WTC11 (cell line): Measurements from ENCODE around the gene IL1R1. TPM values are rescaled to one million over a fixed set of nuclear protein-coding genes. Genes with fewer than 3 reads are reported as not detected.

Source experiments
- ATAC-seq: fragments of 200-7000 bp; cut with Tn5 transposase; 2 replicates; pipeline ENCODE4 v1.10.0; 2021; ENCODE audit warnings: mild to moderate bottlenecking, moderate library complexity
- CTCF ChIA-PET: fragments of 300-600 bp; sonication (Branson Sonifier 250); formaldehyde crosslinking; loops from one replicate; lab custom pipeline; 2021; ENCODE audit warnings: antibody characterized with exemption; lab: Charles Lee
- POLR2A ChIA-PET: fragments of 350-600 bp; sonication (Branson Sonifier 250); formaldehyde crosslinking; loops from one replicate; lab custom pipeline; 2021; ENCODE audit warnings: antibody characterized with exemption; lab: Charles Lee
- DNase-seq: peaks from one replicate; pipeline ENCODE4 v3.0.0; 2021; ENCODE audit warnings: low spot score
- H3K27ac Mint-ChIP-seq: 2 replicates; pipeline ENCODE4 v1.8.0; 2021; ENCODE audit warnings: mixed read lengths
- H3K27me3 Mint-ChIP-seq: 2 replicates; pipeline ENCODE4 v1.8.0; 2021; ENCODE audit warnings: low read depth, mild to moderate bottlenecking, moderate library complexity, mixed read lengths
- H3K36me3 Mint-ChIP-seq: 2 replicates; pipeline ENCODE4 v1.8.0; 2021; ENCODE audit warnings: mixed read lengths
- H3K4me1 Mint-ChIP-seq: 2 replicates; pipeline ENCODE4 v1.8.0; 2022; ENCODE audit warnings: mixed read lengths
- H3K4me3 Mint-ChIP-seq: 2 replicates; pipeline ENCODE4 v1.8.0; 2021; ENCODE audit warnings: mild to moderate bottlenecking, moderate library complexity, mixed read lengths
- H3K9me3 Mint-ChIP-seq: 2 replicates; pipeline ENCODE4 v1.8.0; 2021; ENCODE audit warnings: mixed read lengths
- ATF1 ChIP-seq: sonication (generic); formaldehyde crosslinking; IDR thresholded peaks from 2 replicates; pipeline ENCODE4 v1.8.1; 2023; ENCODE audit warnings: mild to moderate bottlenecking, moderate library complexity, missing genetic modification reagents
- CBFB ChIP-seq: sonication (generic); formaldehyde crosslinking; IDR thresholded peaks from 2 replicates; pipeline ENCODE4 v1.8.1; 2022; ENCODE audit warnings: mild to moderate bottlenecking, low read depth, missing genetic modification reagents
- ESRRA ChIP-seq: sonication (generic); formaldehyde crosslinking; IDR thresholded peaks from 2 replicates; pipeline ENCODE4 v1.8.1; 2022; ENCODE audit warnings: mild to moderate bottlenecking, missing genetic modification reagents, borderline replicate concordance
- FOXJ3 ChIP-seq: sonication (generic); formaldehyde crosslinking; IDR thresholded peaks from 2 replicates; pipeline ENCODE4 v1.9.0; 2021; ENCODE audit warnings: missing genetic modification reagents, mild to moderate bottlenecking, borderline replicate concordance
- FOXP1 ChIP-seq: sonication (generic); formaldehyde crosslinking; IDR thresholded peaks from 2 replicates; pipeline ENCODE4 v1.8.0; 2022; ENCODE audit warnings: missing genetic modification reagents, mild to moderate bottlenecking, moderate library complexity, borderline replicate concordance
- GABPB1 ChIP-seq: sonication (generic); formaldehyde crosslinking; IDR thresholded peaks from 2 replicates; pipeline ENCODE4 v1.8.1; 2023; ENCODE audit warnings: mild to moderate bottlenecking, missing genetic modification reagents
- MYBL2 ChIP-seq: sonication (generic); formaldehyde crosslinking; IDR thresholded peaks from 2 replicates; pipeline ENCODE4 v1.8.1; 2023; ENCODE audit warnings: mild to moderate bottlenecking, moderate library complexity, missing genetic modification reagents
- NFE2L1 ChIP-seq: sonication (generic); formaldehyde crosslinking; IDR thresholded peaks from 2 replicates; pipeline ENCODE4 v1.8.1; 2023; ENCODE audit warnings: missing genetic modification reagents
- SMAD4 ChIP-seq: sonication (generic); formaldehyde crosslinking; IDR thresholded peaks from 2 replicates; pipeline ENCODE4 v1.8.0; 2022; ENCODE audit warnings: mild to moderate bottlenecking, missing genetic modification reagents
- ZNF232 ChIP-seq: sonication (generic); formaldehyde crosslinking; IDR thresholded peaks from 2 replicates; pipeline ENCODE4 v1.8.0; 2022; ENCODE audit warnings: mild to moderate bottlenecking, missing genetic modification reagents
- ZNF263 ChIP-seq: sonication (generic); formaldehyde crosslinking; IDR thresholded peaks from 2 replicates; pipeline ENCODE4 v1.8.1; 2022; ENCODE audit warnings: low read depth, mild to moderate bottlenecking, moderate library complexity, missing genetic modification reagents
- ZNF423 ChIP-seq: fragments of 250-450 bp; sonication (Bioruptor Pico); IDR thresholded peaks from 2 replicates; pipeline ENCODE4 v2.1.2; 2022; ENCODE audit warnings: mild to moderate bottlenecking, moderate library complexity
- total RNA-seq: library from RNA; stranded (reverse); gene quantifications from 3 replicates; pipeline ENCODE4 v1.2.3, GENCODE V29; 2021
- TF ChIP-seq, protein P1 (sequence below): sonication (generic); formaldehyde crosslinking; IDR thresholded peaks from 2 replicates; pipeline ENCODE4 v1.8.1; 2023; ENCODE audit warnings: mild to moderate bottlenecking, missing genetic modification reagents
- TF ChIP-seq, protein P2 (sequence below): sonication (generic); formaldehyde crosslinking; IDR thresholded peaks from 2 replicates; pipeline ENCODE4 v1.8.0; 2022; ENCODE audit warnings: mild to moderate bottlenecking, missing genetic modification reagents
- TF ChIP-seq, protein P3 (sequence below): sonication (generic); formaldehyde crosslinking; IDR thresholded peaks from 2 replicates; pipeline ENCODE4 v1.8.0; 2023; ENCODE audit warnings: missing genetic modification reagents, mild to moderate bottlenecking, borderline replicate concordance
- TF ChIP-seq, protein P4 (sequence below): sonication (generic); formaldehyde crosslinking; IDR thresholded peaks from 2 replicates; pipeline ENCODE4 v1.8.1; 2022; ENCODE audit warnings: low read depth, mild to moderate bottlenecking, moderate library complexity, missing genetic modification reagents, borderline replicate concordance

The IL1R1 gene
- total RNA-seq, 1 experiment from 2014 or later: 0.37 TPM

DNA sequence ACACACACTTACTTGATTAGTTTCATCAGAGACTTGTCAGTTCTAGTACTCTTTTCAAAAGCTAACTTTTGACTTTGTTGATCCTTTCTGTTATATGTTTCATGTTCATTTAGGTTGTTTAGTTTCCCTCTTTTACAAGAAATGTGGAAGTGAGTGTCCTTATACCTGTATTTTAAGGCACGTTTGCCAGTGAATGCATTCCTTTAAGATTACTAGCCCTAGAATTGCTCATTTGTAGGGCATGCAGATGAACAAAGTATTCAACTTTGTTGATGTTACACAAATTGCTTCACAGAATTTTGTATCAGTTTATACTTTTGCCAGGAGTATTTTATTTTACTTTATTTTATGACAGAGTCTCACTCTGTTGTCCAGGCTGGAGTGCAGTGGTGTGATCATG is 50.5 kb downstream of the IL1R1 start:
- ChIA-PET CTCF (no interaction called here), POLR2A (no interaction called here)
- no peak for TF ChIP-seq NFE2L1 (CRISPR knock-in tag)
- TF ChIP-seq, protein P1, sequence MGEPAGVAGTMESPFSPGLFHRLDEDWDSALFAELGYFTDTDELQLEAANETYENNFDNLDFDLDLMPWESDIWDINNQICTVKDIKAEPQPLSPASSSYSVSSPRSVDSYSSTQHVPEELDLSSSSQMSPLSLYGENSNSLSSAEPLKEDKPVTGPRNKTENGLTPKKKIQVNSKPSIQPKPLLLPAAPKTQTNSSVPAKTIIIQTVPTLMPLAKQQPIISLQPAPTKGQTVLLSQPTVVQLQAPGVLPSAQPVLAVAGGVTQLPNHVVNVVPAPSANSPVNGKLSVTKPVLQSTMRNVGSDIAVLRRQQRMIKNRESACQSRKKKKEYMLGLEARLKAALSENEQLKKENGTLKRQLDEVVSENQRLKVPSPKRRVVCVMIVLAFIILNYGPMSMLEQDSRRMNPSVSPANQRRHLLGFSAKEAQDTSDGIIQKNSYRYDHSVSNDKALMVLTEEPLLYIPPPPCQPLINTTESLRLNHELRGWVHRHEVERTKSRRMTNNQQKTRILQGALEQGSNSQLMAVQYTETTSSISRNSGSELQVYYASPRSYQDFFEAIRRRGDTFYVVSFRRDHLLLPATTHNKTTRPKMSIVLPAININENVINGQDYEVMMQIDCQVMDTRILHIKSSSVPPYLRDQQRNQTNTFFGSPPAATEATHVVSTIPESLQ (CRISPR knock-in tag): no peak
- TF ChIP-seq ZNF423: no peak
- TF ChIP-seq SMAD4 (CRISPR knock-in tag): no peak
- TF ChIP-seq, protein P2, sequence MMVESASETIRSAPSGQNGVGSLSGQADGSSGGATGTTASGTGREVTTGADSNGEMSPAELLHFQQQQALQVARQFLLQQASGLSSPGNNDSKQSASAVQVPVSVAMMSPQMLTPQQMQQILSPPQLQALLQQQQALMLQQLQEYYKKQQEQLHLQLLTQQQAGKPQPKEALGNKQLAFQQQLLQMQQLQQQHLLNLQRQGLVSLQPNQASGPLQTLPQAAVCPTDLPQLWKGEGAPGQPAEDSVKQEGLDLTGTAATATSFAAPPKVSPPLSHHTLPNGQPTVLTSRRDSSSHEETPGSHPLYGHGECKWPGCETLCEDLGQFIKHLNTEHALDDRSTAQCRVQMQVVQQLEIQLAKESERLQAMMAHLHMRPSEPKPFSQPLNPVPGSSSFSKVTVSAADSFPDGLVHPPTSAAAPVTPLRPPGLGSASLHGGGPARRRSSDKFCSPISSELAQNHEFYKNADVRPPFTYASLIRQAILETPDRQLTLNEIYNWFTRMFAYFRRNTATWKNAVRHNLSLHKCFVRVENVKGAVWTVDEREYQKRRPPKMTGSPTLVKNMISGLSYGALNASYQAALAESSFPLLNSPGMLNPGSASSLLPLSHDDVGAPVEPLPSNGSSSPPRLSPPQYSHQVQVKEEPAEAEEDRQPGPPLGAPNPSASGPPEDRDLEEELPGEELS (CRISPR knock-in tag): no peak
- TF ChIP-seq ZNF232 (CRISPR knock-in tag): no peak
- TF ChIP-seq, protein P3, sequence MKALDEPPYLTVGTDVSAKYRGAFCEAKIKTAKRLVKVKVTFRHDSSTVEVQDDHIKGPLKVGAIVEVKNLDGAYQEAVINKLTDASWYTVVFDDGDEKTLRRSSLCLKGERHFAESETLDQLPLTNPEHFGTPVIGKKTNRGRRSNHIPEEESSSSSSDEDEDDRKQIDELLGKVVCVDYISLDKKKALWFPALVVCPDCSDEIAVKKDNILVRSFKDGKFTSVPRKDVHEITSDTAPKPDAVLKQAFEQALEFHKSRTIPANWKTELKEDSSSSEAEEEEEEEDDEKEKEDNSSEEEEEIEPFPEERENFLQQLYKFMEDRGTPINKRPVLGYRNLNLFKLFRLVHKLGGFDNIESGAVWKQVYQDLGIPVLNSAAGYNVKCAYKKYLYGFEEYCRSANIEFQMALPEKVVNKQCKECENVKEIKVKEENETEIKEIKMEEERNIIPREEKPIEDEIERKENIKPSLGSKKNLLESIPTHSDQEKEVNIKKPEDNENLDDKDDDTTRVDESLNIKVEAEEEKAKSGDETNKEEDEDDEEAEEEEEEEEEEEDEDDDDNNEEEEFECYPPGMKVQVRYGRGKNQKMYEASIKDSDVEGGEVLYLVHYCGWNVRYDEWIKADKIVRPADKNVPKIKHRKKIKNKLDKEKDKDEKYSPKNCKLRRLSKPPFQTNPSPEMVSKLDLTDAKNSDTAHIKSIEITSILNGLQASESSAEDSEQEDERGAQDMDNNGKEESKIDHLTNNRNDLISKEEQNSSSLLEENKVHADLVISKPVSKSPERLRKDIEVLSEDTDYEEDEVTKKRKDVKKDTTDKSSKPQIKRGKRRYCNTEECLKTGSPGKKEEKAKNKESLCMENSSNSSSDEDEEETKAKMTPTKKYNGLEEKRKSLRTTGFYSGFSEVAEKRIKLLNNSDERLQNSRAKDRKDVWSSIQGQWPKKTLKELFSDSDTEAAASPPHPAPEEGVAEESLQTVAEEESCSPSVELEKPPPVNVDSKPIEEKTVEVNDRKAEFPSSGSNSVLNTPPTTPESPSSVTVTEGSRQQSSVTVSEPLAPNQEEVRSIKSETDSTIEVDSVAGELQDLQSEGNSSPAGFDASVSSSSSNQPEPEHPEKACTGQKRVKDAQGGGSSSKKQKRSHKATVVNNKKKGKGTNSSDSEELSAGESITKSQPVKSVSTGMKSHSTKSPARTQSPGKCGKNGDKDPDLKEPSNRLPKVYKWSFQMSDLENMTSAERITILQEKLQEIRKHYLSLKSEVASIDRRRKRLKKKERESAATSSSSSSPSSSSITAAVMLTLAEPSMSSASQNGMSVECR: no peak
- no peak for TF ChIP-seq ATF1
- TF ChIP-seq MYBL2 (CRISPR knock-in tag): no peak
- no peak for TF ChIP-seq CBFB (CRISPR knock-in tag)
- no peak for TF ChIP-seq FOXP1 (CRISPR knock-in tag)
- no peaks in the 10 kb centered on the region for H3K36me3 Mint-ChIP-seq
- no peak for DNase-seq
- no peak for ATAC-seq
- H3K4me1 Mint-ChIP-seq: no peaks in the 10 kb centered on the region
- peaks cover 19% of the 10 kb centered on the region for H3K27me3 Mint-ChIP-seq
- H3K4me3 Mint-ChIP-seq: no peak overlapping the region
- H3K9me3 Mint-ChIP-seq: peaks cover under 1% of the 10 kb centered on the region
- no peak overlapping the region for H3K27ac Mint-ChIP-seq

DNA sequence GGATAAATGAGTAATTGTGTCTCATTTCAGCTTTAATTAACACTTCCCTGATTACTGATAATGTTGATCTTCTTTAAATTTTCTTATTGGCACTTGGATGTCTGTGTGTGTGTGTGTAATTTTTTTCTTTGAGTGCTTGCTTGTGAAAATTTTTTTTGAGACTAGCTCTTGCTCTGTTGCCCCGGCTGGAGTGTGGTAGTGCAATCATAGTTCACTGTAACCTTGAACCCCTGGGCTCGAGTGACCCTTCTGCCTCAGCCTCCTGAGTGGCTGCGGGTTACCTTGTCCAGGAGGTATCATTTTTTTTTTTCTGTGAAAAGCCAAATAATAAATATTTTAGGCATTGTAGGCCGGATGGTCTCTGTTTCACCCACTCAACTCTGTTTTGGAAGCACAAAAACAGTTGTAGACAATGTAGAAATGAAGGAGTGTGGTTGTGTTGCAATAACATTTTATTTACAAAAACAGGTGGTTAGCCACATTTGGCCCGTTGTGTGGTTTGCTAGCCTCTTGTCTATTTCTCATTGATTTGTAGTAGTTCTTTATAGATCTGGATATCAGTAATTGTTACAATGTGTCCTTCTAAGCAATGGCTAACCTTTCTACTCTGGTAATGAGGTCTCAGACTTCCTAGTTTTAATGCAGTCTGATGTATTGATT is 52.2 kb downstream of the IL1R1 start:
- ChIA-PET POLR2A (no interaction called here), CTCF (no interaction called here)
- Mint-ChIP-seq H3K36me3 (no peaks in the 10 kb centered on the region), H3K9me3 (no peaks in the 10 kb centered on the region), H3K4me1 (no peaks in the 10 kb centered on the region), H3K27ac (no peak overlapping the region), H3K27me3 (peaks cover 3% of the 10 kb centered on the region), H3K4me3 (no peak overlapping the region)
- no peak for DNase-seq
- ATAC-seq: no peak
- TF ChIP-seq ZNF263 (no peak), GABPB1 (CRISPR knock-in tag) (peak; percentile 27; the same call in 1 of the 2 replicates)

DNA sequence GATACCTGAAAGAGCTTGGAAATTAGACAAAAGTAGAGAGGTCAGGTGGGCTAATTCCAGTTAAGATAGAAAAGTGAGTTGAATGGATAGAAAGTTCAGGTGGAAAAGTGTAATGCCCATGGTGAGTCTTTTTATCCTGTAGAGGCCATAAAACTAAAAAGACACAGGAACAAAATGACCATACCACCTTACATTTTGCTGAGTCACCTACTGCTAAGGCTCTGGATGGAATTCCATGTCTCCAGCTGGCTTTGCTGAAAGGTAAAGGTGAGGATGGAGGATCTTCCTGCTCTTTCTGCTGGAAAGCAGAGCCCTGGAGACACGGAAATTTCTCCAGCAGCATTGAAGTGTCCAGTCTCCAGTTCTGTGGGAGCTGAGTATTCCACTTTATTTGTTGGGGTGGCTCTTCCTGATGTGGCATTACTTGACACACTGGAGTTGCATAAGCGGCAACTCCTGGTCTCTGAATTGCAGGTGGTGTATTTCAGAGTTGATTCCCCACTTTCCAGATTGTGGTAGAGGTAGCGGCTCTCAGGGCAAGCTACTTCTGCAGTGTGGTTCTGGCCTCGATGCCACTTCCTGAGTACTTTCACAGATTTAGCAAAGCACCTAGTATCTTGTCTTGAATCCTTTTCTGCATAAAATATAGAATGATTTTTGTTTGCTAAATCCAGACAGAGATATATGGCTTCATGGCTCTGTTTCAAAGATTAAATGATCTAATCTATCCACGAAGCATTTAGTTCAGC is 55.0 kb downstream of the IL1R1 start:
- H3K4me1 Mint-ChIP-seq: peaks cover 7% of the 10 kb centered on the region
- POLR2A ChIA-PET: no interaction called here
- H3K36me3 Mint-ChIP-seq: no peaks in the 10 kb centered on the region
- DNase-seq: no peak
- H3K27me3 Mint-ChIP-seq: no peaks in the 10 kb centered on the region; the same call in 1 of the 2 replicates
- ATAC-seq: no peak
- no peak overlapping the region for H3K4me3 Mint-ChIP-seq
- CTCF ChIA-PET: no interaction called here
- no peaks in the 10 kb centered on the region for H3K9me3 Mint-ChIP-seq
- H3K27ac Mint-ChIP-seq: no peak overlapping the region
- TF ChIP-seq MYBL2 (CRISPR knock-in tag) (no peak), ESRRA (CRISPR knock-in tag) (no peak), FOXJ3 (CRISPR knock-in tag) (no peak), ATF1 (no peak), ZNF232 (CRISPR knock-in tag) (no peak)
- TF ChIP-seq, protein P4, sequence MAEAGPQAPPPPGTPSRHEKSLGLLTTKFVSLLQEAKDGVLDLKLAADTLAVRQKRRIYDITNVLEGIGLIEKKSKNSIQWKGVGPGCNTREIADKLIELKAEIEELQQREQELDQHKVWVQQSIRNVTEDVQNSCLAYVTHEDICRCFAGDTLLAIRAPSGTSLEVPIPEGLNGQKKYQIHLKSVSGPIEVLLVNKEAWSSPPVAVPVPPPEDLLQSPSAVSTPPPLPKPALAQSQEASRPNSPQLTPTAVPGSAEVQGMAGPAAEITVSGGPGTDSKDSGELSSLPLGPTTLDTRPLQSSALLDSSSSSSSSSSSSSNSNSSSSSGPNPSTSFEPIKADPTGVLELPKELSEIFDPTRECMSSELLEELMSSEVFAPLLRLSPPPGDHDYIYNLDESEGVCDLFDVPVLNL (CRISPR knock-in tag): no peak
- TF ChIP-seq, protein P3: no peak
